OCI-LY1 (cell line): ENCODE measurements around the gene OXCT1.

Experiments
- EZH2 ChIP-seq: fragments of 200-600 bp; sonication (generic), shearing (Covaris generic); IDR thresholded peaks from 2 replicates; pipeline ENCODE4 v1.8.0; 2017; ENCODE audit warnings: borderline replicate concordance, mixed run types, mild to moderate bottlenecking, antibody characterized with exemption, low read length, moderate library complexity, mixed read lengths
- TF ChIP-seq, protein P1 (sequence below): fragments of 200-600 bp; sonication (generic), shearing (Covaris generic); IDR thresholded peaks from 2 replicates; pipeline ENCODE4 v1.5.1; 2017; ENCODE audit warnings: mild to moderate bottlenecking, antibody characterized with exemption, low read length, moderate library complexity, mixed read lengths

- TF ChIP-seq, protein P1, sequence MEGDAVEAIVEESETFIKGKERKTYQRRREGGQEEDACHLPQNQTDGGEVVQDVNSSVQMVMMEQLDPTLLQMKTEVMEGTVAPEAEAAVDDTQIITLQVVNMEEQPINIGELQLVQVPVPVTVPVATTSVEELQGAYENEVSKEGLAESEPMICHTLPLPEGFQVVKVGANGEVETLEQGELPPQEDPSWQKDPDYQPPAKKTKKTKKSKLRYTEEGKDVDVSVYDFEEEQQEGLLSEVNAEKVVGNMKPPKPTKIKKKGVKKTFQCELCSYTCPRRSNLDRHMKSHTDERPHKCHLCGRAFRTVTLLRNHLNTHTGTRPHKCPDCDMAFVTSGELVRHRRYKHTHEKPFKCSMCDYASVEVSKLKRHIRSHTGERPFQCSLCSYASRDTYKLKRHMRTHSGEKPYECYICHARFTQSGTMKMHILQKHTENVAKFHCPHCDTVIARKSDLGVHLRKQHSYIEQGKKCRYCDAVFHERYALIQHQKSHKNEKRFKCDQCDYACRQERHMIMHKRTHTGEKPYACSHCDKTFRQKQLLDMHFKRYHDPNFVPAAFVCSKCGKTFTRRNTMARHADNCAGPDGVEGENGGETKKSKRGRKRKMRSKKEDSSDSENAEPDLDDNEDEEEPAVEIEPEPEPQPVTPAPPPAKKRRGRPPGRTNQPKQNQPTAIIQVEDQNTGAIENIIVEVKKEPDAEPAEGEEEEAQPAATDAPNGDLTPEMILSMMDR, result no peak
- no peak for TF ChIP-seq EZH2
Measured at GRCh38 chr5:41785061-41785460, 85.2 kb downstream of the OXCT1 start.
